ENCODE measurements around the gene SPIB. TPM values are rescaled to one million over a fixed set of nuclear protein-coding genes. Genes with fewer than 3 reads are reported as not detected.

SPIB gene
- total and polyA plus RNA-seq, 4 donors, result 0.09 to 5.0 (median 0.36) TPM

DNA sequence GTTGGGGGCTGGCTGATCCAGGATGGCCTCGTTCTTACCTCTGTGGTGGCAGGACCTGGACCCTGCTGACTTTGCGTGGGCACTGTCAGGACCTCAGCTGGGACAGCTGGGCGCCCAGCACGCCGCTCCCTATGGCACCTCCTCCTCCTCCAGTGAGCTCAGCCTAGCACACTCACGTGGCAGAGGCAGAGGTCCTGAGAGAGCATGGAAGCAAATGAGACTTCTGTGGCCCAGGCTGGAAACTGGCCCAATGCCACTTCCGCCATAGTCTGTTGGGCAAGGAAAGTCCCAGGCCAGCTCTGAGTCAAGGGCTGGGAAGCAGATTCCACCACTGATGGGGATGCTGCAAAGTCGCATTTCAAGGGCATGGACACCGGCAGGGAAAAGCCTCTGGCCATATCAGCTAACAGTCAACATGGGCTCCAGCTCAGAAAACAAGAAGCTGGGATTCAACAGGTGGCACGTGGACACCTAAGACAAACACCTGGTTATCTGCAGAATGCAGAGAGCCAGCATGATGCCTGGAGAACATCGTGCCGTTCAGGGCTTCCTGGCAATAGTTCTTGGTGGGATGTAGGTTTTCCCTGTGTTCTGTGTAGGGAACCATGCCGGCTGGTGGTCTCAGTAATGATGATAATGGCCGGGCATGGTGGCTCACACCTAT lies 30.6 kb downstream of the SPIB start:
- Histone ChIP-seq H3K27ac (ENCODE audit: low read depth in 1 of 2, low read length in 2 of 2) (no peak overlapping the region), H3K4me1 (ENCODE audit: control insufficient read depth in 4 of 4, insufficient read depth in 4 of 4, low read length in 3 of 4) (no peaks in the 10 kb centered on the region), H3K27me3 (ENCODE audit: control insufficient read depth in 4 of 4, insufficient read depth in 4 of 4, low read length in 3 of 4) (peaks cover 0 to 2% (median 0%) of the 10 kb centered on the region in 4 donors), H3K9me3 (ENCODE audit: control insufficient read depth in 4 of 4, low read length in 3 of 4) (no peaks in the 10 kb centered on the region), H3K36me3 (ENCODE audit: control insufficient read depth in 4 of 4, insufficient read depth in 3 of 4, low read depth in 1 of 4, low read length in 3 of 4) (no peaks in the 10 kb centered on the region), H3K9ac (ENCODE audit: low read depth in 1 of 2, low read length in 2 of 2) (no peak overlapping the region), H3K4me3 (ENCODE audit: low read depth in 1 of 3, low read length in 3 of 3) (no peak overlapping the region)
- WGBS, result 62% methylated on average over 14 of the region's 14 CpGs
- DNase-seq (ENCODE audit: low spot score), result no peak
- no peak for TF ChIP-seq ATF3 (IDR thresholded peaks at IDR 0.05)
- TF ChIP-seq RXRA (IDR thresholded peaks at IDR 0.05), result no peak
- TF ChIP-seq YY1 (IDR thresholded peaks at IDR 0.05), result no peak
- no peak for TF ChIP-seq GABPA (IDR thresholded peaks at IDR 0.05 in 1 of 2, conservative IDR thresholded peaks at IDR 0.05 in 1 of 2)

GRCh38 chr19:50450369-50451222 lies 31.9 kb downstream of the SPIB start:
- Histone ChIP-seq H3K27me3 (ENCODE audit: control insufficient read depth in 4 of 4, insufficient read depth in 4 of 4, low read length in 3 of 4) (peaks cover 0 to 2% (median 0%) of the 10 kb centered on the region in 4 donors), H3K9ac (ENCODE audit: low read depth in 1 of 2, low read length in 2 of 2) (no peak overlapping the region), H3K4me1 (ENCODE audit: control insufficient read depth in 4 of 4, insufficient read depth in 4 of 4, low read length in 3 of 4) (no peaks in the 10 kb centered on the region), H3K4me3 (ENCODE audit: low read depth in 1 of 3, low read length in 3 of 3) (no peak overlapping the region), H3K36me3 (ENCODE audit: control insufficient read depth in 4 of 4, insufficient read depth in 3 of 4, low read depth in 1 of 4, low read length in 3 of 4) (no peaks in the 10 kb centered on the region), H3K27ac (ENCODE audit: low read depth in 1 of 2, low read length in 2 of 2) (no peak overlapping the region), H3K9me3 (ENCODE audit: control insufficient read depth in 4 of 4, low read length in 3 of 4) (no peaks in the 10 kb centered on the region)
- WGBS, result 61% methylated on average over 30 of the region's 30 CpGs
- DNase-seq (ENCODE audit: low spot score), result no peak
- TF ChIP-seq FOXA2 (IDR thresholded peaks at IDR 0.05), result no peak
- TF ChIP-seq NR2F2 (IDR thresholded peaks at IDR 0.05), result no peak
- TF ChIP-seq EGR1 (IDR thresholded peaks at IDR 0.05; ENCODE audit: low read depth in 2 of 2), result no peak
- TF ChIP-seq REST (IDR thresholded peaks at IDR 0.05), result no peak
- no peak for TF ChIP-seq RAD21 (IDR thresholded peaks at IDR 0.05)
- no peak for TF ChIP-seq RXRA (IDR thresholded peaks at IDR 0.05)
- no peak for TF ChIP-seq SP1 (IDR thresholded peaks at IDR 0.05)
- TF ChIP-seq TAF1 (conservative IDR thresholded peaks at IDR 0.05), result no peak
- no peak for TF ChIP-seq HNF4A (conservative IDR thresholded peaks at IDR 0.05)
- TF ChIP-seq CTCF (IDR thresholded peaks at IDR 0.05; ENCODE audit: low read depth, low read length, missing input control), result no peak
- no peak for TF ChIP-seq YY1 (IDR thresholded peaks at IDR 0.05)
- TF ChIP-seq GABPA (IDR thresholded peaks at IDR 0.05 in 1 of 2, conservative IDR thresholded peaks at IDR 0.05 in 1 of 2), result no peak
- TF ChIP-seq ATF3 (IDR thresholded peaks at IDR 0.05), result no peak

Measured in liver (tissue), 9 donors.